T-helper 9 cell (primary cell): ENCODE measurements around the gene PDE2A.
A peak's percentile ranks its signal among the peaks of the same experiment; 100 is the strongest.

Experiments used
- DNase-seq: peaks from one replicate; pipeline ENCODE4 v3.0.0-alpha.2; 2020

The PDE2A gene

DNA sequence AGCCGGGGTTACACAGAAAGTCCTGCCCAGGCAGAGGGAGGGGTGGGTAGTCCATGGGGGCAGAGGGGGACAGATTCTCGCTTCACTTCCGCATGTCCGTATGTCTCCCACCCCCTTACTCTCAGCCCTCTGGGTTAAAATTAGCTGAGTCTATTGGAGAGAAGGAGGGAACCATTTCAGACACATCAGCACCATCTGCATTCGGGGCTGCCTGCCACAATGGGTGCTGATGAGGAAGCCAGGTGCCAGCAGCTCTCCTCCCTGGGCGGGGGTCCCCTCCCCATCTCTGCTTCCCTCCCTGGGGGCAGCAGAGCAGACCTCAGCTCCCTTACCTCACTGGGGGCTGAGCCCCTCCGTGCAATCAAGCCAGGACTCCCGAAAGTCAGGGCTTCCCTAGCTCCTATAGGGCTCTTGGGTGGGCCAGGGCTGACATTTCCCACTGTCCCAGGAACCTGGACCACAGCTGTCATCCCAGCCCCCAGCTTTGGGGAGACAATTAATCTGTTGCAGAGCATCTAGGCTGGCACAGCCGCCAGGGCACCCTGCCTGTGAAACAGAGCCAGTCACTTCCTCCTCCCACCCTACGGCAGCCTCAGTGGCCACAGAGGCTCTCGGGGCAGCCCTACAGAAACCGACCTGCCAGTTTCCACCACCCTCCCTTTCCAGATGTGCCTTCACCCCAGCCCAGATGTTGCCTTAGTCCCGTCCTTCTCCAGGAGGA lies 67.3 kb downstream of the PDE2A start:
- DNase-seq: no peak

DNA sequence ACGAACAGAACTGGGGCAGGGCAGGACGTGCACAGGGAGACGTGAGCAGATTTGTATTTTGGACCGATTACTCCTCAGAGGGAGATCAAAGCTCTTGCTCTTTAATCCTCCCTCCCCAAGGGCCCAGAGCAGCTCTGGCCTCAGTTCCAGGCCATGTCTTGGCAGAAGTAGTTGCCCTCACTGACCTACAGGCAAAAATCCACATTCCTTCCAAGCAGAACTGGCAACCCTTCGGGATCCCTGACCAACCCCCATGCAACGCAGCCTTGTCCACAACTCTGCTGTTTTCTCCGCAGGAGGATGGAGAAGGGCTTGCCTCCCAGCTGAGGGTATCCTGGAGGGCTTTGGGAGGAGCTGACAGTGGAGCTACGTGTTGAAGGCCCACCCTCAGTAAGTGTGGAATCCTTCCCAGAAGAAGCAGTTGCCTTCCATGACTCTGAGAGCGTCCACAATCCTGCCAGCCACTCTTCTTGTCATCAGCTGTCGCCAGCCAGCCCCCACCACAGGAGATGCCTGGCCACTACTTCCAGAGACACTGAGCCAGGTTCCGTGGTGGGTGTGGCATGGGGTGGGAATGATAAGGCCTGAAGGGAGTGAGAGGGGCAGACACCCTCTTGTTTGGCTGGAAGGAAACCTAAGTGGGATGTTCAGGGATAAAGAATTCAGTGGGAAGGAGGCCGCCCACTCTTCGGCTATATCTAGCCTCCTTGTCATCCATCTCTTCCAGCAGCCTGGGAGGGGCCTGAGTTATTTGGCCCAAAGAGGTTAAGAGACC lies 68.1 kb downstream of the PDE2A start:
- no peak for DNase-seq

DNA sequence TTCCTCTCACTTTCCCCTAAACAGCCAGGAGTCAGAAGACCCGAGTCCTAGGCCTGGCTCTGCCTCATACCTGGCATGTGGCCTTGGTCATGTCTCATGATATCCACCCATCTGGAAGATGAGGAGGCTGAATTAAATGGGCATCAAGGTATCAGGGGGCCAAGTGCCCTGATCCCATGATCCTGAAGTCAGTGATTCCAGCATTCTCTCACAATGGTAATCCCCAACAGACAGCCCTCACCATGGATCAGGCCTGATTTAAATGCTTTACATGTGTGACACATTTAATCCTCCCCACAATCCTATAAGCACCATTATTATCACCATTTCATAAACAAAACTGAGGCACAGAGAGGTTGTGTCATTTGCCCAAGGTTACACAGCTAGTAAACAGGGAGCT lies 70.0 kb downstream of the PDE2A start:
- DNase-seq: no peak

DNA sequence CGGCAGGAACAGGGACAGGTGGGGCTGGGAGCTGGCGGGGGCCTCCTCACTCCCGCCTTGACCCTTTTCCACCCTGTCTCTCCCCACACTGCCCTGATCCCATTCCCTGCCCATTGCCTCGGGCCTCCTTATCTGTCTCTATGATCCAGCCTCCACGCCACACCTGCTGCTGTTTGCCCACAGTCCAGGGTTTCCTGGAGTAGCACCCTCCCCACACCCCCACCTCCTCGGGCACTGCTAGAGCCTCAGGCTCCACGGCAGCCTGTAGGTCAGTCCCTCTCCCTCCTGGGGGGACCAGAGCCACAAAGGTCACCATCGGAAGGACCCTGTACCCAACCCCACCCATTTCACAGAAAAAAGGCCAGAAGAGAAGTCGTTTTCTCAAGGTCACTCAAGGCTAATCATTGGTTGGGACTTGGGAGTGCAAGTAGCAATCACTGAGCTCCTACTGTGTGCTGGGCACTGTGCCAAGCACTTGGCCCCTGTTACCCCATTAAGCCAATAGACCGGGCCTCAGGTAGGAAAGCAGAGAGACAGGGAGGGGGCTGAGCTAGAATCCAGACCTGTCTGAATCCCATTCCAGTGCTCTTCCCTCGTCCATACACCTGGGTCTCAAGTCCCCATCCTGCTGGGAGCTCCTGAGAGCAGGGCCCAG lies 71.8 kb downstream of the PDE2A start:
- no peak for DNase-seq

DNA sequence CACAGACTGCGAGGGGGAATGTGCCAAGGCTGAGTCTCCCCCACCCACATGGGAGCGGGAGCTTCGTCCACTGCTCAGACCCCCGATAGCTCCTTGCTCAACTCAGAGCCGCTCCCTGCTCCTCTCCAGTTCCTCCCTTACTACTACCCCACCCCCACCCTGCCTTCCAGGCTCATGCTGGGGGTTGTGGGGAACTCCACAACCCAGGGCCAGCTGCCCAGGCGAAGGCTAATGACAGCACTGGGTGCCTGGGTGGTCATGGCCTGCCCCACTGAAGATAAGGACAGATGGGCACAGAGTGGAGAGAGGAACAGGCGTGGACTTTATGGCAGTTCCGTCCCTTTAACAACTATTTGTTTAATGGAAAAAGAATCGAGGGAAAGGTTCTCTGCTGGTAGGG lies 73.7 kb downstream of the PDE2A start:
- no peak for DNase-seq

DNA sequence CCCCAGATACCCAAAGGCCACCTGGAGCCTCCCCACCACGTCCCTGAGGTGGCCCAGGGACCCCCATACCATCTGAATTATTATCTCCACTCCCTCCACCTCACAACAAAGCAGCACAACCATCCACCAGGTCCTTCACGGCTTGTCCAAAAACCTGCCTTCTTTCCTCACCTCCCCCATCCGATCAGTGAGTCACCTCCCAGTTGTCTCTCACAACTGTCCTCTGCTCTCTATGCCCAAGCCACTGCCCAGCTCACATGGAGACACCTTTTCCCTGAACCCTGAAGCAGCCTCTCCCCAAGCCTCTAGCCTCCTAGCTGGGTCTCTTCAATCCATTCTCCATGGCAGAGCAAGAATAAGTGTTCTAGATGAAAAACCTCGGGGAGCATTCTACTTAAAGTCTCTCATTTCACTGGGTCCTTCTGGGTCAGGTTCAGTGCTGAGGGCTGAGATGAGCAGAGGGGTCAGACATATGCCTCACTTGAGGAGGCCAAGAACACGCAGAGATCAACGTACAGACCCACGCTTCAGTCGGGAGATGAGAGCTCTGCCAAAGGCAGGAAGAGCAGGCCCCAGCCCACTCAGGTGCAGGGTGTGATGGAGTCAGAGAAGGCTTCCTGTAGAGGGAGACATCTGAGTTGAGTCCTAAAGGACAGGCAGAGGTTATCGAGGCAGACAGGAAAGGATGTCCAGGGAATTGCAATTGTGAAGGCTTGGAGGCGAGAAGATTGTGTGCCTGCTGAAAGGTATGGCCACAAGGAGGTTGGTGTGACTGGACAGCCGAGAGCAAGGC lies 74.7 kb downstream of the PDE2A start:
- no peak for DNase-seq

DNA sequence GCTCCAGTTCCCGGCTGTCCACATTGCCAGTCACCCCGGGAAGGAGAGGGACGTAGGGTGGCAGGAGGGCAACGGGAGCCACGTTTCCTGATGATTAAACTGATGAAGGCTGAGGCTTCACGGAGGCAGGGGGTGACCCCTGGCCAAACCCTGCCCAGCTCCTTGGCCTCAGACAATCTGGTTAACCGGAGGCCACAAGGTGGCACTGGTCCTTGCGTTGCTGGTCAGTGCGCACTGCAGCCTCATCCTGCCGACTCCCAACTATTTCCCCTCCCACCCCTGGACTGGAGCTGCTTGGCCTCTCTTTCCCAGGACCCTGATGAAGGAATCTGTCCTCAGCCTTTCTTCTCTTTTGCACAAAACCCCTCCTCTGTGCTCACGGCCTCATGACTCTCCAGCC lies 75.3 kb downstream of the PDE2A start:
- DNase-seq: no peak

DNA sequence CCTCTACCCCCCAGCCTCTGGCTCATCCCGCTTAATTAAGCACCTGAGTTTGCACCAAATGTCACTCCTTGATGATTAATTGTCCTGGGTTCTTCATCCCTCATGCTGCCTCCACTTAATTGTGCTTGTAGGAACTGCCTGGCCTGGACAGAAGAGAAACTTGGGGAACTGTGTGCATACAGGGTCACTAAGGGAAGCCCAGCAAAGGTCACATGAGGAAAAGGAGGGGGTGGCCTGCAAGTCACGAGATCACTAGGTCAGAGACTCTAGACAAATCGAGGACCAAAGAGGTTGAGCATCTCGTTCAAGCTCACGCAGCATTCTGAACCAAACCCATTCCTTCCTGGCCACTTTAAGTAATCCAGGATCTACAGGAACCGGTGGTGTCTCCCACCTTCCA lies 75.8 kb downstream of the PDE2A start:
- DNase-seq: no peak

DNA sequence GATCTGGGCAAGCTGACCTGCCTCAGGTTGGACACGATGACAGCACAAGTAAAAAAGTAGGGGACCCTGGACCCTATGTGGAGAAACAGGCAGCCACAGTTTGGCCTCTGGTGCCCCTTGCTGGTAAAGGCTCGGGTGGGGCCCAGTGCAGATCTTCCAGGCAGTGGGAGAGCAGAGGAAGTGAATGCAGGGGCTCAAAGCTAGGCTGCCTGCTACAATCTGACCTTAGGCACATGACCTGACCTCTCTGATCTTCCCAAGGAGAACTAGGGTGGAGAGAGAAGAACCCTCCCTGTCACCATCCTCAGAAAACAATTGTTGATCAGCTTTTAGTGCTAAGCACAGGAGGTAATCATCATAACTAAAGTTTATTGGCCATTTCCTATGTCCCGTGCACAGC lies 76.5 kb downstream of the PDE2A start:
- DNase-seq: no peak

DNA sequence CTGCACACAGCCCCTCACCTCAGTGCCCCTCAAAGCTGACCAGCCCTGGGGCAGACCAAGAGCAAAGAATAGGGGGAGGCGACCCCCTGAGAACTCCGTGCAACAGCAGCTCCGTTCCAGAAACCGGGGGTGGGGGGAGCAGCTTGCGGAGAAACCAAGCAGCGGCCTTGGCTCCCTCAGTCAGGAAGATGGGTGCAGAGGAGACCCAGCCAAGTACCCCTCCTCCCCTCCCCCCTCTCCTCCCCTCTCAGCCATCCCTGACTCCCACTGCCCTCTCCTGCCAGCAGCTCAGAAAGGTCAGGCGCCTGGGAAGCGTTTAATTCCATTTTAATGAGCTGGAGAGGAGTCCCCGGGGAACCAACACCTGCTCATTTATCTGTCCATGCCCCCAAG lies 78.9 kb downstream of the PDE2A start:
- DNase-seq: no peak

DNA sequence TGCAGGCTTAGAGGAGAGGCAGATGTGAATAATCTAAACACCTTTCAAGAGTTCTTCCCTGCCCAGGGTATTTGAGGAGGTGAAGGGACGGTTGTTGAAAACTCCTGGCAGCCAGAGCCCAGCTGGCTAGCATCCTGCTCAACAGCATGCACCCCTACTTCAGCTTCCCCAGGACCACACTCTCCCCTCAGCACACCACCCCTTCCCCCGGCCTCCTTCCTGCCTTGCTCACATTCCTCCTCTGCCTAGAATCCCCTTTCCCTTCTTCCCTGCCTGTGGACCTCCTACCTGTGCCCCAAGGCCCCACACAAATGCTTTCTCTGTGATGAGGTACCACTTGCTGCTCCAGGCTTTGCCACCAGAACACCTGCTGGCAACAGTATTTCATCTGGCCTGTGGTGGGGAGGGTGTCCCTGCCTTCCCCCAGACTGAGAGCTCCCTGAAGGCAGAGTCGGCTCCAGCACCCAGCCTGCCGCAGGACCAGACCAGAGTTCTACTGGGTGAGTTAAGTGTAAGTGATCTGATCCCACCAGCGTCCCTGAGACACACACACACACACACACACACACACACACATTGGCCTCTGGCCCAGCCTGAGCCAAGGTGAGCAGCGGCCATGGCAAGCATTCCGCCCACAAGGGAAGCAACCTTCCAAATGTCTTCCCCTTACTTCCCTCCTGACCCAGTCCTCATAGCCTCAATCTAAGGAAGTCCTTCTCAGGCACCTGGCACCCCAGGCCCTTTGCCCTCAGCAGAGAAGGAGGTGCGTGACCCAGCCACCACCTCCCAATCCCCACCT lies 79.5 kb downstream of the PDE2A start:
- no peak for DNase-seq

DNA sequence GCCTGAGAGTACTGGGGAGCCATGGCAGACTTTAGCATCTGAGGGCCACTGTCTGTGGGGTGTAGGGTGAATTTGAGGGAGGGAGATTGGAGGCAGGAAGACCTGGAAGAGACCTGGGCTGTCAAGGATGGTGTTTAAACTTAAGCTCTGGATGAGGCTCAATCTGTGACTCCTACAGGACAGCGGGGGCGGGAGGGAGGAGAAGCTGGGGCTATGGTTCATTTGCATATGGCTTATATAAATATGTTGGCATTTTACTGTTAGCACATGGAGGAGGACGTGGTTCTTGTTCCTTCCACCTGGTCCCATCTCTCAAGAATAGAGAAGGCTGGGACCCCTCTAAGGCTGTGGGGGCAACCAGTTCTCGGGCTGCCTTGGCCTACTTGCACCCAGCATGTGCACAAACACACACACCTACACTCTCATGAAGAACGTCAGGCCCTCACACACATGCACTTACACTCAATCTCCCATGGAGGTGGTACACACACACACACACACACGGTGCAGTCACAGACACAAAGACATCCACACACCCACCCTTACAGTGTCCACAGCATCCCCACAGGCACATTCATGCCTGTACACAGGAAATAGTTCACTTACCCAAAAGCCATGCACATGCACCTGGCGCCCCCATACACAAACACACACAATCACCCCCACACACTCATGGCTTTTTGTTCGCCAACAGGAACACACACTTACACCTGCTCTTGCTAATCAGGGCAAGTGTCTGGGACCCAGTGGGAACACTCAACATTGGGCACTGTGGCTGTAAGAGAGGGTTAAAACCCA lies 81.3 kb downstream of the PDE2A start:
- no peak for DNase-seq

DNA sequence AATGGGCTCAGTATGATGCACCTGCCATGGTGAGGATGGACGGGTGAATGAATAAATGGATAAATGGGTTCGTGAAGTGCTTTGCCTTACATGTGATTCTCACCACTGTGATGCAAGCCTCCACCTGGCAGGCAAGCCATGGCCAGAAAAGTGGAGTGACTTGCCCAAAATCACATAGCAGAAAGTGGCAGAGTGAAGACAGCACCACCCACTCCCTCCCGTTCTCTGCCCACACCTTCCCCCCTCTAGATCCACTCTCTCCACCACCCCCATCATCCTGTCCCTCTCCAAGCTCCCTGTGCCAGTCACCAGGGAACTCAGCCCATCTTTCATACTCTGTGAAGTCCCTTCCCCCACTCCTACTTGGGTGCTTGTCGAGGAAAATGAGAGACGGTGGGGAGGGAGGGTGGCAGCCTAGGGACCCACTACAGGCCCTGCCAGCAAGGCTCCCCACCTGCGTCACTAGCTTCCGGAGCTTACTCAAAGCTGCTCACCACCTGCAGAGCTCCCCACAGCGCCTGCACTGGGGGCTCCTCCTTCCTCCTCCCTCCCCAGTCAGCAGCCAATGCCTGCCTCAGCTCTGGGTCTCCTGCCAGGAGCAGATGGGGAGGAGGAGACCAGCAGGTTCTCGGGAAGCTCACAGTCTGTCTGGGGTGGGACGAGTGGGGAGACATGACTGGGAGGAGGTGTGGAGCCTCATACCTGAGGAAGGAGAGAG lies 82.3 kb downstream of the PDE2A start:
- DNase-seq: peak; percentile 23

DNA sequence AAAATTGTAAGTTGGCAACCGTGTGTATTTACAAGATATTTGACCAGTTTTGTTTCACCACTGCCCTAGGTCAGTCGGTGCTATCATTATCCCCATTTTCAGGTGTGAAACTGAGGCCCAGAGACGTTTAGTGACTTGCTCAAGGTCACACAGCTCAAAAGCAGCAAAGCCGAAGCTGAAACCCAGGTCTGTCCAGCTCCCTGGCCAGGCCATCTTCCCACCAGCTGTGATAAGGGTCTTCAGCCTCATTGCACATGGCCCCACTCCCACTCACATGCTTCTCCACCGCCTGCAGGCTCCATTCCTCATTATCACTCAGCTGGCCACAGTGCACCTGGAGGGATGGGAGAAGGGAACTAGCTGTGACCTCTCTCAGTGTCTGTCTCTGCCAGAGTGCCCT lies 83.2 kb downstream of the PDE2A start:
- no peak for DNase-seq

DNA sequence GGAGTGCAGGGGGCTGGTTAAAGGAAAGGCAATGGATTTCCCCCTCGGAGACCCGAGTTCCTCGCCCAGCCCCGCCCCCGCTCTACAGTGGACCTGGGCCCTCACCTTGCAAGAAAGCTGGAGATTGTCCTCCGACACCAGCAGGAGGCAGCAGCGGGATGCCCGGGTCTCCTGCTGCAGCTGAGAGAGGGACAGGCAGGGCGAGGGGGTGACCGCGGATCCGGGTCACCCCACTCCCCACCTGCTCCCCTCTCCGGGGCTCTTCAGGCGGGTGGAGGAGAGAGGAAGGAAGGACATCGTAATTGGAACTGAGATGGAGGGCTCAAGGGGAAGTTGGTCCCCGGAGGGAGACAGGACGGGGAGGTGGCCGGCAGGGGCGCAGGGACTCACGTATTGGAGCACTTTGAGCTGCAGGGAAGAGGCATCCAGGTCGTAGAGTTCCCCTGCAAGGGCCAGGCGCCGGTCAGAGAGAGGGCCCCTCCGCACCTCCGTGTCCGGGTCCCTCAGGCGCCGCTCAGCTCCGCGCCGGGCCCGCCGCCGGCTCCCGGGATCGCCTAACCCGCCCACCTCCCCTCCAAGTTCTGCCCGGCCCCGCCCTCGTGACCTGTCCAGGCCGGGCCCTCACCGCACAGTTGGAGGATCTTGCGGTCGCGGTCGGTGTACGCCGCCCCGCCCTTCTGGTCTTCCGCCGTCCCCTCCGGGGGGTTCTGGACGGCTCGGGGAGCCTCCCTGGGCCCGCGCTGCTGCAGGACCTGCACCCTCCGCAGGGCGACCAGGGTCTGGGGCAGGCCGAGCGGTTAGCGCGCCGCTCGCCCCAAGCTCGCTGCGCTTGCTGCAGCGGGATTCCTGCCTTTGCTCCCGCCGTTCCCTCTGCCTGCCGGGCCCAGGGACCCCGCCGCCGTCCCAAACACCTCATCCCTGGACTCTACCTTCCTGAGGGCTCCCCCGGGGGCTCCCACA lies 84.1 kb downstream of the PDE2A start:
- DNase-seq: peak; percentile 32

DNA sequence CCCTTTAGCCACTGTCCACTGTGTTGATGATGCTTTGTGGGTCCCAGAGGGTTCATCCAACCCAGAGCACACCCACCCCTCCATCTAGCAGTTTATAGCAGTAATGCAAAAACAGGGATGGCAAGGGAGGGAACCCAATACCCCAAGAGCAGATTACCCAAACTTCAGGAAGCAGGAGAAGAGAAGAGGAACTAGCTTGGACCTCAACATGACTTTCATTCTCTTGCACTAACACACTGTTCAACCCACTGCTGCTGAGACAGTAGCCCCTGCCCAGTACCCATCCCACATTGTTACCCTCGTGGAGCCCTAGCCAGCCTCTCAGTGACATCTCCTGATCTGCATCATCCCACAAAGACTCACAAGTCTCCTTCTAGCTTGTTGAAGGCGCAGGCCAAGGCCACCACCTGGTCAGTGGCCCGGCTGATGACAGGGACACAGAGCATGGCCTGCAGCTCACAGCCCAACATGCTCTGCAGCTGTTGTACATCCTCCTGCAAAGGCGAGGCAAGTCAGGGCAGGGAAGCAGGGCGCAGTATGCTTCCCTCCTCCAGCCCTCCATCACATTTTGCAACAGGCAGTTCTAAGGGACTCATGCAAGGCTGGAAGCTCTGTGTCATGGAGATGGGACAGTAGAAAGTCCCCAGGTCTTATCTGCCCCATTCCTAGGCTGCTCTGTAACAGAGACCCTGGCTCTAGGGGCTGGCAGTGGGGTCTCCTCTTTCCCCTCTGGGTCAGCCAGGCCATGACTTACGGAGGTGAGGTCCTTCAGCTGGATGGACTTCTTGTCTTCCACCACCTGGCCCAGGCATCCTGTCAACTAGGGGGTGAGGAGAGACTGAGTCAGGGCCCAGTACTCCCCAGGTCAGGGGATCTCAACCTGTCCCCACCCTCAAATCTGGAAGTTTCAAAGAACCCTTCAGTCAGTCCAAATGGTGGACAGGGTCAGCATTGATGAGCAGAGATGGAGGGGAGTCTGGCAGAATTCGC lies 85.5 kb downstream of the PDE2A start:
- no peak for DNase-seq

DNA sequence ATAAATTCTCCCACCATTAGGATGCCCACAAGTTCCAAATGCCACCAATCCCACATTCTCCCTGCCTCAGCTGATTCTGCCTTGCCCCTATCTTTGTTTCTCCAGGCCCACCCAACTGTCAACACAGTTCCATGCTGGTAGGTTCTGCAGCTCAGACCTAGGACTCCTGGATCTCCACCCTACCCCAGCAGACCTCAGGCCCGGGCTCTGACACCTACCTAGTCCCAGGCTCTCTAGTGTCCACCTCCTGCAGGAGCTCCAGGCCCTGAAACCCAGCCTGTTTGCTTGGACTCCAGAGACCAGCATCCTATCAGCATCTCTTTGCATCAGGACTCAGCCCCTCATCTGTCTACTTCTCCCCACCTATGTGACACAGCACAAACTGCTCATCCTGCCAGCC lies 86.5 kb downstream of the PDE2A start:
- DNase-seq: no peak
